ENCODE data around the gene PPL. TPM values are rescaled to one million over a fixed set of nuclear protein-coding genes. Genes with fewer than 3 reads are reported as not detected.

The PPL gene
- total RNA-seq, 6 experiments from 2014 or later, result 6.9 to 23.8 (median 14.4) TPM

DNA sequence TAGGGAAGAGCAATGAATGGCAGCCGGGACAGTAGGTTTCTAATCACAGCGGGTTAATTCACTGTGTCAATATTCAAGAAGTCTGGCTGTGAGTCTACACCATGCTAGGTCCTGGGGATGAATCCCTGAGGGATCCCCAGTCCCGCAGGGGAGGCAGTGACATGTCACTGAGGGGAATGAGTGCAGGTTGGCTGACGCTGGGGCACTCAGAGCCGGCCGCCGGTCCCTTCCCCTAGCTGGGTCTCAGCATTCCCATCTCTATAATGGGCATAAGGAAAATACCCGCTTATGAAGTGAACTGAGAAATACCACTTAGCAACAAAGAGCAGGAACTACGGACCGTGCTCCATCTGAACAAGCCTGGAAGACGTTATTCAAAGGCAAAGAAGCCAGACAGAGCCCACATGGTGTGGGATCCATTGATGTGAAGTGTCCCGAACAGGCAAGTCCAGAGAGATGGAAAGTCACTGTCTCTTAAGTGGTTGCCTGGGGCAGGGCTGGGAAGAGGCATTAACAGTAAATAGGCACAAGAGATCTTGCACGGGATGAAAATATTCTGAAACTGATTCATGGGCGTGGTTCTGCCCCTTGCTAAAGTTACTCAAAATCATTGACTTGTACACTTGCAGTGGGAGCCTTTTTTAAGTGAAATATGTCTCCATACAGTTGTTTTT lies 31.9 kb downstream of the PPL start:
- Histone ChIP-seq H3K27ac (no peak overlapping the region), H3K4me1 (peaks cover 0 to 22% (median 10%) of the 10 kb centered on the region in 4 donors), H3K27me3 (no peaks in the 10 kb centered on the region), H3K36me3 (no peaks in the 10 kb centered on the region), H3K9me3 (no peaks in the 10 kb centered on the region), H3K4me3 (no peak overlapping the region)
- DNase-seq (no peak), ATAC-seq (no peak)
- TF ChIP-seq, protein P1, sequence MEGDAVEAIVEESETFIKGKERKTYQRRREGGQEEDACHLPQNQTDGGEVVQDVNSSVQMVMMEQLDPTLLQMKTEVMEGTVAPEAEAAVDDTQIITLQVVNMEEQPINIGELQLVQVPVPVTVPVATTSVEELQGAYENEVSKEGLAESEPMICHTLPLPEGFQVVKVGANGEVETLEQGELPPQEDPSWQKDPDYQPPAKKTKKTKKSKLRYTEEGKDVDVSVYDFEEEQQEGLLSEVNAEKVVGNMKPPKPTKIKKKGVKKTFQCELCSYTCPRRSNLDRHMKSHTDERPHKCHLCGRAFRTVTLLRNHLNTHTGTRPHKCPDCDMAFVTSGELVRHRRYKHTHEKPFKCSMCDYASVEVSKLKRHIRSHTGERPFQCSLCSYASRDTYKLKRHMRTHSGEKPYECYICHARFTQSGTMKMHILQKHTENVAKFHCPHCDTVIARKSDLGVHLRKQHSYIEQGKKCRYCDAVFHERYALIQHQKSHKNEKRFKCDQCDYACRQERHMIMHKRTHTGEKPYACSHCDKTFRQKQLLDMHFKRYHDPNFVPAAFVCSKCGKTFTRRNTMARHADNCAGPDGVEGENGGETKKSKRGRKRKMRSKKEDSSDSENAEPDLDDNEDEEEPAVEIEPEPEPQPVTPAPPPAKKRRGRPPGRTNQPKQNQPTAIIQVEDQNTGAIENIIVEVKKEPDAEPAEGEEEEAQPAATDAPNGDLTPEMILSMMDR (IDR thresholded peaks at IDR 0.05), result no peak
- no peak for TF ChIP-seq POLR2A (IDR thresholded peaks at IDR 0.05)
- WGBS (ENCODE audit: insufficient coverage, low coverage, low lambda C conversion rate, missing lambda C conversion rate), result 83% methylated on average over 10 of the region's 14 CpGs
- intact Hi-C loops (cut with DNase I), result no loop called here

DNA sequence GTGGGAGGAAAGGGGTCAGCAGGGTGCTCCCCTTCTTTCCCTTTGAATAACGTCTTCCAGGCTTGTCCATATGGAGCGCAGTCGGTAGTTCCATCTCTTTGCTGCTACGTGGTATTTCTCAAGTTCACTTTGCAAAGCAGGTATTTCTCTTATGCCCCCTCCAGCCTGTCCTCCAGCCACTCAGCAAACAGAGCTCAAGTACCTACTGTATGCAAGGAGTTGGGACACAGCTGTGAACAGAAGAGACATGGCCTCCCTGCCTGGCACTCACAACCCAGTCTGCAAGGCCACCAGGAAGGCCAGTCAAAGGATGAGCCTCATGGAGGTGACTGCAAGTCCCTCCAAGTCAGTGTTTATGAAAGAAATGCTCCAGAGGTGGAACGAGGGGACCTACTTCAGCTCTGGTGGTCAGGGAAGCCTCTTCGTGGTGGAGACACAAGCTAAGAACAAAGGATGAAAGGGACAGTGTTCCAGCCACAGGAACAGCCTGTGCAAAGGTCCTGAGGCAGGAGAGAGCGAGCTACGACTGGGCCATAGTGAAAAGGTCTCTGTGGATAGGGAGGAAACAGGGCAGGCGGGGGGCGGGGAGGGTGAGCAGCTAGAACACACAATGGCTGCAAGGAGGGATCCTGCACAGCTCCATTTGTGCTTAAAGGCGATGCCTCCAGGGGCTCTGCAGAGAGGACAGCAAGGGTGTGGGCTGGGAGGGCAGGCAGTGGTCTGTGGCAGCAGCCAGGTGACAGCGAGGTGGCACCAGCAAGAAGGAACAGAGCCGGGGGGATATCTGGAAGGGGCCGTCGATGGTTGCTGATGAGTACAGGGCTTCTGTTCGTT lies 32.6 kb downstream of the PPL start:
- Histone ChIP-seq H3K4me1 (peaks cover 0 to 22% (median 10%) of the 10 kb centered on the region in 4 donors), H3K4me3 (no peak overlapping the region), H3K36me3 (no peaks in the 10 kb centered on the region), H3K27me3 (no peaks in the 10 kb centered on the region), H3K27ac (no peak overlapping the region), H3K9me3 (no peaks in the 10 kb centered on the region)
- WGBS (ENCODE audit: insufficient coverage, low coverage, low lambda C conversion rate, missing lambda C conversion rate), result 79% methylated on average over 10 of the region's 16 CpGs
- TF ChIP-seq, protein P1 (IDR thresholded peaks at IDR 0.05), result no peak
- TF ChIP-seq POLR2A (IDR thresholded peaks at IDR 0.05), result no peak
- DNase-seq (no peak), ATAC-seq (no peak)
- intact Hi-C loops (cut with DNase I), result no loop called here

DNA sequence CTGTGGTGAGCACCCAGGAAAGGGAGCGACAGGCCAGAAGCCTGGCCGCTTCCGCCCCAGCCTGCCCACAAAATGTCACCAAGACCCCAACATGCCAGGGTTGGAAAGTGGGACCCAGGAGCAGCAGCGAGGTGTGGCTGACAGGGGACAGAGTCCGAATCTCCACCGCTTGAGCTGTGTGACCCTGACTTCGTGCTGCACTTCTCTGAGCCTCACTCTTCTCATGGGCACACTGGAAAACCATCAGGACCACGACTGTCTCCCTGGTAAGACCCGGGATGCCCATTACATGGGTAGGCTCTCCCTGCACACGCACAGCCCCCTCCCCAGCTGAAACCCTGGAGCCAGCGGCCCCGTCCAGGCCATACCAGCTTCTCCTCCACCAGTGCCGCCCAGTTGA lies 34.9 kb downstream of the PPL start:
- Histone ChIP-seq H3K27ac (no peak overlapping the region), H3K27me3 (no peaks in the 10 kb centered on the region), H3K9me3 (no peaks in the 10 kb centered on the region), H3K4me3 (no peak overlapping the region), H3K4me1 (peaks cover 0 to 14% (median 7%) of the 10 kb centered on the region in 4 donors), H3K36me3 (peaks cover 0 to 4% (median 0%) of the 10 kb centered on the region in 4 donors)
- intact Hi-C loops (cut with DNase I), result no loop called here
- TF ChIP-seq, protein P1 (IDR thresholded peaks at IDR 0.05), result no peak
- no peak for TF ChIP-seq POLR2A (IDR thresholded peaks at IDR 0.05)
- 97% methylated on average over 6 of the region's 13 CpGs for WGBS (ENCODE audit: insufficient coverage, low coverage, low lambda C conversion rate, missing lambda C conversion rate)
- ATAC-seq (no peak), DNase-seq (no peak)

DNA sequence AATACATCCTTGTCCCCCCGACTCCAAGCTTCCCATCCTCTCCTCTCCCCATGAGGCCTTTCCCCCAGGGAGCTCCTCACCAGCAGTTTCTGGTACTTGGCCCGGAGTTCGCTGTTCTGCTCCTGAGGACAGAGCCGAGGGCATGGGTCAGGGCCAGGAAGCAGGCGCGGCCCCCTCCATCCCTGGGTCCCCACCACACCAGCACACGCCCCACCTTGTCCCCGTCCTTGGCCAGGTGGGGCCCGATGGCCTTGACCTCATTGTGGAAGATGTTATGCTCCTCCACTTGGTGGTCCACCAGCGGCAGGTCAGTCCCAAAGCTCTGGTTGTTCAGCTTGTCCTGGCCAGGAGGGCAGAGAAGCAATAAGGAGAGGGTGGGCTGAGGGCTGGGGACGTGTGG lies 36.2 kb downstream of the PPL start:
- no peaks in the 10 kb centered on the region for H3K27me3 ChIP-seq
- intact Hi-C loops (cut with DNase I), result no loop called here
- H3K36me3 ChIP-seq, result peaks cover 0 to 15% (median 0%) of the 10 kb centered on the region in 4 donors
- ATAC-seq (no peak), DNase-seq (no peak)
- TF ChIP-seq, protein P1 (IDR thresholded peaks at IDR 0.05), result no peak
- TF ChIP-seq POLR2A (IDR thresholded peaks at IDR 0.05), result no peak
- H3K9me3 ChIP-seq, result no peaks in the 10 kb centered on the region
- H3K4me1 ChIP-seq, result peaks cover 0 to 4% (median under 1%) of the 10 kb centered on the region in 4 donors
- 92% methylated on average over 4 of the region's 11 CpGs for WGBS (ENCODE audit: insufficient coverage, low coverage, low lambda C conversion rate, missing lambda C conversion rate)
- H3K4me3 ChIP-seq, result no peak overlapping the region
- no peak overlapping the region for H3K27ac ChIP-seq

All from right lobe of liver (tissue), 6 donors.